HG02642 (cell line): ENCODE results near the gene XIRP2.
"Not testable (repeated sequence)": the region's sequence is repeated elsewhere in the genome, so short reads cannot be mapped to it uniquely, and the experiment has no call there.

ENCODE experiments used
- ATAC-seq: cut with Tn5 transposase; IDR thresholded peaks from one replicate; pipeline ENCODE4 v1.9.1; 2021; ENCODE audit warnings: mild to moderate bottlenecking; ENCODE audit not compliant: unreplicated experiment, poor library complexity

The XIRP2 gene

GRCh38 chr2:167034976-167035375 is 146.7 kb downstream of the XIRP2 start:
- not testable (repeated sequence) for ATAC-seq

- ATAC-seq, result no peak
Observed at GRCh38 chr2:167048829-167049228, 160.5 kb downstream of the XIRP2 start.

GRCh38 chr2:167049659-167050058 is 161.4 kb downstream of the XIRP2 start:
- no peak for ATAC-seq

- ATAC-seq, result no peak
Observed at GRCh38 chr2:167052825-167053224, 164.5 kb downstream of the XIRP2 start.

- ATAC-seq, result no peak
Observed at GRCh38 chr2:167054881-167055280, 166.6 kb downstream of the XIRP2 start.

GRCh38 chr2:167057446-167057845 is 169.2 kb downstream of the XIRP2 start:
- ATAC-seq, result no peak

GRCh38 chr2:167059173-167059572 is 170.9 kb downstream of the XIRP2 start:
- no peak for ATAC-seq

GRCh38 chr2:167069855-167070254 is 181.6 kb downstream of the XIRP2 start:
- ATAC-seq, result no peak

- not testable (repeated sequence) for ATAC-seq
Observed at GRCh38 chr2:167075708-167076107, 187.4 kb downstream of the XIRP2 start.

- ATAC-seq, result not testable (repeated sequence)
Observed at GRCh38 chr2:167098931-167099330, 210.7 kb downstream of the XIRP2 start.

- ATAC-seq, result no peak
Observed at GRCh38 chr2:167100506-167100905, 212.2 kb downstream of the XIRP2 start.

- ATAC-seq, result no peak
Observed at GRCh38 chr2:167103028-167103756, 214.9 kb downstream of the XIRP2 start.

- ATAC-seq, result no peak
Observed at GRCh38 chr2:167103757-167104133, 215.5 kb downstream of the XIRP2 start.

GRCh38 chr2:167104691-167105090 is 216.4 kb downstream of the XIRP2 start:
- ATAC-seq, result no peak

- ATAC-seq, result peak; percentile 58
Observed at GRCh38 chr2:167109682-167110081, 221.4 kb downstream of the XIRP2 start.

GRCh38 chr2:167110345-167110744 is 222.1 kb downstream of the XIRP2 start:
- ATAC-seq, result no peak

GRCh38 chr2:167114018-167114417 is 225.7 kb downstream of the XIRP2 start:
- no peak for ATAC-seq

GRCh38 chr2:167115541-167115940 is 227.3 kb downstream of the XIRP2 start:
- no peak for ATAC-seq

- ATAC-seq, result no peak
Observed at GRCh38 chr2:167122389-167122788, 234.1 kb downstream of the XIRP2 start.

GRCh38 chr2:167126165-167126564 is 237.9 kb downstream of the XIRP2 start:
- no peak for ATAC-seq

GRCh38 chr2:167127135-167127534 is 238.9 kb downstream of the XIRP2 start:
- ATAC-seq, result no peak

GRCh38 chr2:167128130-167128529 is 239.8 kb downstream of the XIRP2 start:
- no peak for ATAC-seq
